ENCODE measurements around the gene SENP5. TPM values are rescaled to one million over a fixed set of nuclear protein-coding genes. Genes with fewer than 3 reads are reported as not detected.

Gene SENP5
- total RNA-seq, 1 donor from 2014 or later: 46.1 TPM

GRCh38 chr3:196983186-196983585 is 115.5 kb downstream of the SENP5 start:
- H3K9ac ChIP-seq: no peak overlapping the region
- H3K4me3 Mint-ChIP-seq: no peak overlapping the region
- DNase-seq (ENCODE audit: low spot score): no peak
- no peak overlapping the region for H3K27ac Mint-ChIP-seq
- TF ChIP-seq EZH2phosphoT487 (IDR thresholded peaks at IDR 0.05) (no peak), EZH2 (IDR thresholded peaks at IDR 0.05) (no peak)
- TF ChIP-seq, protein P1, sequence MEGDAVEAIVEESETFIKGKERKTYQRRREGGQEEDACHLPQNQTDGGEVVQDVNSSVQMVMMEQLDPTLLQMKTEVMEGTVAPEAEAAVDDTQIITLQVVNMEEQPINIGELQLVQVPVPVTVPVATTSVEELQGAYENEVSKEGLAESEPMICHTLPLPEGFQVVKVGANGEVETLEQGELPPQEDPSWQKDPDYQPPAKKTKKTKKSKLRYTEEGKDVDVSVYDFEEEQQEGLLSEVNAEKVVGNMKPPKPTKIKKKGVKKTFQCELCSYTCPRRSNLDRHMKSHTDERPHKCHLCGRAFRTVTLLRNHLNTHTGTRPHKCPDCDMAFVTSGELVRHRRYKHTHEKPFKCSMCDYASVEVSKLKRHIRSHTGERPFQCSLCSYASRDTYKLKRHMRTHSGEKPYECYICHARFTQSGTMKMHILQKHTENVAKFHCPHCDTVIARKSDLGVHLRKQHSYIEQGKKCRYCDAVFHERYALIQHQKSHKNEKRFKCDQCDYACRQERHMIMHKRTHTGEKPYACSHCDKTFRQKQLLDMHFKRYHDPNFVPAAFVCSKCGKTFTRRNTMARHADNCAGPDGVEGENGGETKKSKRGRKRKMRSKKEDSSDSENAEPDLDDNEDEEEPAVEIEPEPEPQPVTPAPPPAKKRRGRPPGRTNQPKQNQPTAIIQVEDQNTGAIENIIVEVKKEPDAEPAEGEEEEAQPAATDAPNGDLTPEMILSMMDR (IDR thresholded peaks at IDR 0.05): no peak
- H3K4me2 ChIP-seq: no peak overlapping the region
- no peak overlapping the region for H3K27ac ChIP-seq
- peaks cover 4% of the 10 kb centered on the region for H3K27me3 ChIP-seq
- H2AFZ ChIP-seq (replicated peaks): no peak overlapping the region
- peaks cover 3% of the 10 kb centered on the region for H3K4me1 Mint-ChIP-seq
- H3K4me1 ChIP-seq: no peaks in the 10 kb centered on the region
- peaks cover 13% of the 10 kb centered on the region for H3K27me3 Mint-ChIP-seq (ENCODE audit: insufficient read depth, low read depth)
- no peak overlapping the region for H3K4me3 ChIP-seq
- H4K20me1 ChIP-seq (ENCODE audit: low read depth): no peaks in the 10 kb centered on the region
- no peaks in the 10 kb centered on the region for H3K79me2 ChIP-seq (ENCODE audit: low read depth)
- H3K36me3 ChIP-seq: no peaks in the 10 kb centered on the region
- H3K36me3 Mint-ChIP-seq: peaks cover 3% of the 10 kb centered on the region
- H3K9me3 Mint-ChIP-seq: peaks cover 16% of the 10 kb centered on the region
- no peaks in the 10 kb centered on the region for H3F3A ChIP-seq (ENCODE audit: low read depth)
- no peaks in the 10 kb centered on the region for H3K9me3 ChIP-seq (ENCODE audit: low read depth)

Other genes with a start within 250 kb of the SENP5 start
- 0.58 and 1.7 TPM in 2 replicates for gene NRROS, start 228.2 kb upstream of the SENP5 start, total RNA-seq (ENCODE audit: low replicate concordance)
- 7.0 and 7.7 TPM in 2 replicates for gene CEP19, start 155.7 kb upstream of the SENP5 start, total RNA-seq (ENCODE audit: low replicate concordance)
- 35.5 and 61.4 TPM in 2 replicates for gene PIGX, start 155.5 kb upstream of the SENP5 start, total RNA-seq (ENCODE audit: low replicate concordance)
- gene PAK2, start 128.1 kb upstream of the SENP5 start, total RNA-seq (ENCODE audit: low replicate concordance): 38.1 and 53.6 TPM in 2 replicates
- 68.4 and 80.8 TPM in 2 replicates for gene NCBP2, start 74.6 kb downstream of the SENP5 start, total RNA-seq (ENCODE audit: low replicate concordance)
- gene PIGZ, start 100.9 kb downstream of the SENP5 start, total RNA-seq (ENCODE audit: low replicate concordance): 1.2 TPM in 1 of 2 replicates, not detected in the other
- gene MELTF, start 161.9 kb downstream of the SENP5 start, total RNA-seq (ENCODE audit: low replicate concordance): 0.28 and 4.2 TPM in 2 replicates